K562 (cell line): ENCODE data around the gene DNAJC17. TPM values are rescaled to one million over a fixed set of nuclear protein-coding genes. Genes with fewer than 3 reads are reported as not detected.

Experiments used
- BHLHE40 ChIP-seq: IDR thresholded peaks from 2 replicates; pipeline ENCODE4 v1.6.1; 2011; ENCODE audit warnings: low read length, improper control_type of control experiment
- BRD9 ChIP-seq: fragments of 450-650 bp; IDR thresholded peaks from 2 replicates; pipeline ENCODE4 v1.6.1; 2018; ENCODE audit warnings: low read depth; ENCODE audit not compliant: partially characterized antibody
- CXXC5 ChIP-seq: fragments of 250-450 bp; sonication (Bioruptor Pico); IDR thresholded peaks from 2 replicates; pipeline ENCODE4 v1.8.0; 2022; ENCODE audit warnings: inconsistent platforms, mild to moderate bottlenecking, moderate library complexity
- MYC ChIP-seq, 2 experiments: fragments of 250-450 bp in 1 of 2; sonication (Bioruptor Pico) in 1 of 2; IDR thresholded peaks; 2 replicates each; pipeline versions ENCODE4 v1.5.1 to v1.6.1; 2012 to 2021; ENCODE audit warnings: low read depth in 2 of 2, borderline replicate concordance in 1 of 2, improper control_type of control experiment in 1 of 2, low read length in 1 of 2, mild to moderate bottlenecking in 1 of 2, moderate library complexity in 1 of 2
- NR4A1 ChIP-seq, 2 experiments: fragments of 250-450 bp in 1 of 2; fragments of 450-650 bp in 1 of 2; sonication (Bioruptor Pico) in 1 of 2; IDR thresholded peaks; 2 replicates each; pipeline versions ENCODE4 v1.4.0 to v1.6.1; 2016 to 2020; ENCODE audit warnings: mild to moderate bottlenecking in 2 of 2, missing compliant biosample characterization in 1 of 2, missing genetic modification characterization in 1 of 2, moderate library complexity in 1 of 2
- PRPF4 ChIP-seq: fragments of 200-400 bp; formaldehyde crosslinking; IDR thresholded peaks from one replicate; pipeline ENCODE4 v1.6.1; 2017; ENCODE audit warnings: low read length, low read depth, mild to moderate bottlenecking; ENCODE audit not compliant: insufficient read depth, poor library complexity, severe bottlenecking
- RAD21 ChIP-seq, 2 experiments: fragments of 250-450 bp in 1 of 2; fragments of 450-650 bp in 1 of 2; sonication (Bioruptor Pico) in 1 of 2; formaldehyde crosslinking in 1 of 2; IDR thresholded peaks in 1 of 2; conservative IDR thresholded peaks in 1 of 2; 2 replicates each; pipeline versions ENCODE4 v1.4.0 to v1.8.0; 2020 to 2022; ENCODE audit warnings: mild to moderate bottlenecking in 2 of 2, moderate library complexity in 1 of 2
- SRSF9 ChIP-seq: fragments of 200-400 bp; formaldehyde crosslinking; IDR thresholded peaks from 2 replicates; pipeline ENCODE4 v1.6.1; 2017; ENCODE audit warnings: low read depth, low read length, borderline replicate concordance
- TCF7 ChIP-seq: sonication (generic); IDR thresholded peaks from 2 replicates; pipeline ENCODE4 v1.6.1; 2016; ENCODE audit warnings: antibody characterized with exemption, borderline replicate concordance
- TRIM28 ChIP-seq: fragments of 450-650 bp; IDR thresholded peaks from 2 replicates; pipeline ENCODE4 v1.6.1; 2017
- USF2 ChIP-seq: sonication (generic); formaldehyde crosslinking; IDR thresholded peaks from 2 replicates; pipeline ENCODE4 v1.5.0; 2020; ENCODE audit warnings: missing genetic modification reagents
- ZNF23 ChIP-seq: fragments of 250-450 bp; sonication (Bioruptor Pico); IDR thresholded peaks from 2 replicates; pipeline ENCODE4 v1.4.0; 2020; ENCODE audit warnings: mild to moderate bottlenecking
- polyA plus RNA-seq, 8 experiments: library from polyadenylated mRNA; depleted of rRNA in 4 of 8; stranded (reverse) in 5 of 8; unstranded in 3 of 8; fragments of >200 nt; fragmentation: Nextera tagmentation in 2 of 8; fragmentation: Illumina TruSeq in 1 of 8; extraction: Ambion mirVana in 2 of 8; extraction: Trizol in 1 of 8; gene quantifications; 2 replicates each; pipeline versions ENCODE4 v1.2.1 to v1.2.3, GENCODE V29; 2011 to 2014; ENCODE audit warnings: inconsistent platforms in 1 of 8, missing spikeins in 1 of 8
- total RNA-seq, 7 experiments: library from RNA; depleted of rRNA in 6 of 7; stranded (reverse); fragments of >200 nt in 6 of 7; fragmentation: Illumina TruSeq in 2 of 7; extraction: Trizol in 2 of 7; gene quantifications; 2 replicates each; pipeline versions ENCODE4 v1.2.1 to v1.2.3, GENCODE V29; 2011 to 2021; ENCODE audit warnings: low replicate concordance in 1 of 7
- TF ChIP-seq, protein P1 (sequence below): fragments of 450-650 bp; IDR thresholded peaks from 2 replicates; pipeline ENCODE4 v1.6.1; 2016; ENCODE audit warnings: mild to moderate bottlenecking, moderate library complexity
- TF ChIP-seq, protein P2 (sequence below): sonication (generic); formaldehyde crosslinking; IDR thresholded peaks from 2 replicates; pipeline ENCODE4 v1.9.0; 2022; ENCODE audit warnings: mild to moderate bottlenecking, missing genetic modification reagents

Gene DNAJC17
- total and polyA plus RNA-seq, 9 of the 15 experiments (the other 6 are each of a cell fraction or from before 2014, with no cell fraction given), result 2.4 to 79.4 (median 44.2) TPM

DNA sequence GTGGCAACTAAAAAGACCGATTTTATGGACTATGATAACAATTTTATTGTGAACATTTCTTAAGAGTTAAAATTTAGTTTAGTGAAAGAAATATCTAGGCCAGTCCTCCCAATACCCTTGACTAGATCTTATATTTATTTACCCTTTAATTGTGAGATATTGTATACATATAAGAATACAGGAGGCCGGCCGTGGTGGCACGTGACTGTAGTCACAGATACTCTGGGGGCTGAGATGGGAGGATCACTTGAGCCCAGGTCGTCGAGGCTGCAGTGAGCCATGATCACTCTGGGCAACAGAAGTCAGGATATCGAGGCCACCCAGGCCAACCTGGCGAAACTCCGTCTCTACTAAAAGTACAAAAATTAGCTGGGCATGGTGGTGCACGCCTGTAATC lies 51.5 kb downstream of the DNAJC17 start (continued):
- TF ChIP-seq NR4A1 (CRISPR knock-in tag; IDR thresholded peaks at IDR 0.05) (no peak), NR4A1 (tag; IDR thresholded peaks at IDR 0.05) (peak; percentile 45; the same call in 1 of the 2 replicates), USF2 (CRISPR knock-in tag) (peak; percentile 75), BHLHE40 (peak; percentile 79), TRIM28 (no peak), SRSF9 (no peak), MYC (IDR thresholded peaks at IDR 0.05; ENCODE audit: low read depth, low read length) (0 out of 2 replicates have a peak, but pooled peaks have one; percentile 16), MYC (CRISPR knock-in tag; IDR thresholded peaks at IDR 0.05; ENCODE audit: borderline replicate concordance, low read depth) (no peak), CXXC5 (no peak), BRD9 (no peak), PRPF4 (no peak), TCF7 (no peak), RAD21 (CRISPR knock-in tag; conservative IDR thresholded peaks at IDR 0.05 in 1 of 2, IDR thresholded peaks at IDR 0.05 in 1 of 2) (no peak), ZNF23 (CRISPR knock-in tag) (no peak)
- TF ChIP-seq, protein P1, sequence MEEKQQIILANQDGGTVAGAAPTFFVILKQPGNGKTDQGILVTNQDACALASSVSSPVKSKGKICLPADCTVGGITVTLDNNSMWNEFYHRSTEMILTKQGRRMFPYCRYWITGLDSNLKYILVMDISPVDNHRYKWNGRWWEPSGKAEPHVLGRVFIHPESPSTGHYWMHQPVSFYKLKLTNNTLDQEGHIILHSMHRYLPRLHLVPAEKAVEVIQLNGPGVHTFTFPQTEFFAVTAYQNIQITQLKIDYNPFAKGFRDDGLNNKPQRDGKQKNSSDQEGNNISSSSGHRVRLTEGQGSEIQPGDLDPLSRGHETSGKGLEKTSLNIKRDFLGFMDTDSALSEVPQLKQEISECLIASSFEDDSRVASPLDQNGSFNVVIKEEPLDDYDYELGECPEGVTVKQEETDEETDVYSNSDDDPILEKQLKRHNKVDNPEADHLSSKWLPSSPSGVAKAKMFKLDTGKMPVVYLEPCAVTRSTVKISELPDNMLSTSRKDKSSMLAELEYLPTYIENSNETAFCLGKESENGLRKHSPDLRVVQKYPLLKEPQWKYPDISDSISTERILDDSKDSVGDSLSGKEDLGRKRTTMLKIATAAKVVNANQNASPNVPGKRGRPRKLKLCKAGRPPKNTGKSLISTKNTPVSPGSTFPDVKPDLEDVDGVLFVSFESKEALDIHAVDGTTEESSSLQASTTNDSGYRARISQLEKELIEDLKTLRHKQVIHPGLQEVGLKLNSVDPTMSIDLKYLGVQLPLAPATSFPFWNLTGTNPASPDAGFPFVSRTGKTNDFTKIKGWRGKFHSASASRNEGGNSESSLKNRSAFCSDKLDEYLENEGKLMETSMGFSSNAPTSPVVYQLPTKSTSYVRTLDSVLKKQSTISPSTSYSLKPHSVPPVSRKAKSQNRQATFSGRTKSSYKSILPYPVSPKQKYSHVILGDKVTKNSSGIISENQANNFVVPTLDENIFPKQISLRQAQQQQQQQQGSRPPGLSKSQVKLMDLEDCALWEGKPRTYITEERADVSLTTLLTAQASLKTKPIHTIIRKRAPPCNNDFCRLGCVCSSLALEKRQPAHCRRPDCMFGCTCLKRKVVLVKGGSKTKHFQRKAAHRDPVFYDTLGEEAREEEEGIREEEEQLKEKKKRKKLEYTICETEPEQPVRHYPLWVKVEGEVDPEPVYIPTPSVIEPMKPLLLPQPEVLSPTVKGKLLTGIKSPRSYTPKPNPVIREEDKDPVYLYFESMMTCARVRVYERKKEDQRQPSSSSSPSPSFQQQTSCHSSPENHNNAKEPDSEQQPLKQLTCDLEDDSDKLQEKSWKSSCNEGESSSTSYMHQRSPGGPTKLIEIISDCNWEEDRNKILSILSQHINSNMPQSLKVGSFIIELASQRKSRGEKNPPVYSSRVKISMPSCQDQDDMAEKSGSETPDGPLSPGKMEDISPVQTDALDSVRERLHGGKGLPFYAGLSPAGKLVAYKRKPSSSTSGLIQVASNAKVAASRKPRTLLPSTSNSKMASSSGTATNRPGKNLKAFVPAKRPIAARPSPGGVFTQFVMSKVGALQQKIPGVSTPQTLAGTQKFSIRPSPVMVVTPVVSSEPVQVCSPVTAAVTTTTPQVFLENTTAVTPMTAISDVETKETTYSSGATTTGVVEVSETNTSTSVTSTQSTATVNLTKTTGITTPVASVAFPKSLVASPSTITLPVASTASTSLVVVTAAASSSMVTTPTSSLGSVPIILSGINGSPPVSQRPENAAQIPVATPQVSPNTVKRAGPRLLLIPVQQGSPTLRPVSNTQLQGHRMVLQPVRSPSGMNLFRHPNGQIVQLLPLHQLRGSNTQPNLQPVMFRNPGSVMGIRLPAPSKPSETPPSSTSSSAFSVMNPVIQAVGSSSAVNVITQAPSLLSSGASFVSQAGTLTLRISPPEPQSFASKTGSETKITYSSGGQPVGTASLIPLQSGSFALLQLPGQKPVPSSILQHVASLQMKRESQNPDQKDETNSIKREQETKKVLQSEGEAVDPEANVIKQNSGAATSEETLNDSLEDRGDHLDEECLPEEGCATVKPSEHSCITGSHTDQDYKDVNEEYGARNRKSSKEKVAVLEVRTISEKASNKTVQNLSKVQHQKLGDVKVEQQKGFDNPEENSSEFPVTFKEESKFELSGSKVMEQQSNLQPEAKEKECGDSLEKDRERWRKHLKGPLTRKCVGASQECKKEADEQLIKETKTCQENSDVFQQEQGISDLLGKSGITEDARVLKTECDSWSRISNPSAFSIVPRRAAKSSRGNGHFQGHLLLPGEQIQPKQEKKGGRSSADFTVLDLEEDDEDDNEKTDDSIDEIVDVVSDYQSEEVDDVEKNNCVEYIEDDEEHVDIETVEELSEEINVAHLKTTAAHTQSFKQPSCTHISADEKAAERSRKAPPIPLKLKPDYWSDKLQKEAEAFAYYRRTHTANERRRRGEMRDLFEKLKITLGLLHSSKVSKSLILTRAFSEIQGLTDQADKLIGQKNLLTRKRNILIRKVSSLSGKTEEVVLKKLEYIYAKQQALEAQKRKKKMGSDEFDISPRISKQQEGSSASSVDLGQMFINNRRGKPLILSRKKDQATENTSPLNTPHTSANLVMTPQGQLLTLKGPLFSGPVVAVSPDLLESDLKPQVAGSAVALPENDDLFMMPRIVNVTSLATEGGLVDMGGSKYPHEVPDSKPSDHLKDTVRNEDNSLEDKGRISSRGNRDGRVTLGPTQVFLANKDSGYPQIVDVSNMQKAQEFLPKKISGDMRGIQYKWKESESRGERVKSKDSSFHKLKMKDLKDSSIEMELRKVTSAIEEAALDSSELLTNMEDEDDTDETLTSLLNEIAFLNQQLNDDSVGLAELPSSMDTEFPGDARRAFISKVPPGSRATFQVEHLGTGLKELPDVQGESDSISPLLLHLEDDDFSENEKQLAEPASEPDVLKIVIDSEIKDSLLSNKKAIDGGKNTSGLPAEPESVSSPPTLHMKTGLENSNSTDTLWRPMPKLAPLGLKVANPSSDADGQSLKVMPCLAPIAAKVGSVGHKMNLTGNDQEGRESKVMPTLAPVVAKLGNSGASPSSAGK, result peak; percentile 54
- TF ChIP-seq, protein P2, sequence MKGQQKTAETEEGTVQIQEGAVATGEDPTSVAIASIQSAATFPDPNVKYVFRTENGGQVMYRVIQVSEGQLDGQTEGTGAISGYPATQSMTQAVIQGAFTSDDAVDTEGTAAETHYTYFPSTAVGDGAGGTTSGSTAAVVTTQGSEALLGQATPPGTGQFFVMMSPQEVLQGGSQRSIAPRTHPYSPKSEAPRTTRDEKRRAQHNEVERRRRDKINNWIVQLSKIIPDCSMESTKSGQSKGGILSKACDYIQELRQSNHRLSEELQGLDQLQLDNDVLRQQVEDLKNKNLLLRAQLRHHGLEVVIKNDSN (CRISPR knock-in tag), result peak; percentile 68
